ENCODE results near the gene NPIPA1. TPM values are rescaled to one million over a fixed set of nuclear protein-coding genes. Genes with fewer than 3 reads are reported as not detected.
A peak's percentile ranks its signal among the peaks of the same experiment; 100 is the strongest.
"Not testable (repeated sequence)": the region's sequence is repeated elsewhere in the genome, so short reads cannot be mapped to it uniquely, and the experiment has no call there.

NPIPA1 gene
- total and polyA plus RNA-seq, 7 experiments from 2014 or later: 1.6 to 181 (median 115) TPM

GRCh38 chr16:14930971-14931370 lies 6.3 kb upstream of the NPIPA1 start:
- H3K27me3 Mint-ChIP-seq; H3K36me3 ChIP-seq (ENCODE audit: control insufficient read depth in 2 of 3, insufficient read depth in 3 of 3, low read length in 3 of 3); H3K4me1 ChIP-seq (ENCODE audit: control insufficient read depth in 2 of 2, insufficient read depth in 2 of 2, low read length in 2 of 2); H3K36me3 Mint-ChIP-seq; ATAC-seq; H3K27ac Mint-ChIP-seq; DNase-seq; intact Hi-C loops (cut with micrococcal nuclease); H3K9me3 Mint-ChIP-seq; H3K27ac ChIP-seq (ENCODE audit: low read depth, low read length); CTCF ChIA-PET; H3K27me3 ChIP-seq (ENCODE audit: control insufficient read depth in 2 of 2, insufficient read depth in 2 of 2, low read length in 2 of 2); POLR2A ChIA-PET; H3K4me1 Mint-ChIP-seq; H3K4me3 Mint-ChIP-seq; H3K9me3 ChIP-seq (ENCODE audit: control insufficient read depth in 2 of 3, low read length in 3 of 3); H3K4me3 ChIP-seq (ENCODE audit: low read length): not testable (repeated sequence)

- H3K27me3 Mint-ChIP-seq; DNase-seq; H3K27me3 ChIP-seq (ENCODE audit: control insufficient read depth in 2 of 2, insufficient read depth in 2 of 2, low read length in 2 of 2); H3K4me3 Mint-ChIP-seq; H3K9me3 ChIP-seq (ENCODE audit: control insufficient read depth in 2 of 3, low read length in 3 of 3); POLR2A ChIA-PET; ATAC-seq; H3K36me3 Mint-ChIP-seq; H3K4me3 ChIP-seq (ENCODE audit: low read length); H3K4me1 Mint-ChIP-seq; H3K36me3 ChIP-seq (ENCODE audit: control insufficient read depth in 2 of 3, insufficient read depth in 3 of 3, low read length in 3 of 3); CTCF ChIA-PET; H3K4me1 ChIP-seq (ENCODE audit: control insufficient read depth in 2 of 2, insufficient read depth in 2 of 2, low read length in 2 of 2); H3K9me3 Mint-ChIP-seq; intact Hi-C loops (cut with micrococcal nuclease); H3K27ac Mint-ChIP-seq; H3K27ac ChIP-seq (ENCODE audit: low read depth, low read length): not testable (repeated sequence)
Measured at GRCh38 chr16:14932581-14933375, 4.5 kb upstream of the NPIPA1 start.

DNA sequence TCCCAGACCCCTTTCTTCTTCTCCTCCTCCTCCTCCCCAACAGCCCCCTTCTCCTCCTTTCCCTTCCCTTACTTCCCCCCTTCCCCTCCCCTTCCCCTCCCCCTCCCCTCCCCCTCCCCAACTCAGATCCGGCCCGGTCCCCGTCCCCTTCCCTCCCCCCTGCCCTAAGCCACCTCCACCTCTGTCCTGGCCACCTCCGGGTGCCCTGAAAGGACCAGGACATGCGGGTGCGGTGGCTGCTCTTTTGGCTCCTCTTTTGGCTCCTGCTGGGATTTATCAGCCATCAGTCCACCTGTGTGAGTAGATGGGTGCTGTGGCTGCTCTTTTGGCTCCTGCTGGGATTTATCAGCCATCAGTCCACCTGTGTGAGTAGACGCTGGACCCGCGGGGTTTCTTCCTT lies 751 bp downstream of the NPIPA1 start:
- H3K4me3 ChIP-seq (ENCODE audit: low read length); H3K9me3 Mint-ChIP-seq; H3K27me3 ChIP-seq (ENCODE audit: control insufficient read depth in 2 of 2, insufficient read depth in 2 of 2, low read length in 2 of 2); H3K27me3 Mint-ChIP-seq; H3K4me1 ChIP-seq (ENCODE audit: control insufficient read depth in 2 of 2, insufficient read depth in 2 of 2, low read length in 2 of 2); H3K27ac ChIP-seq (ENCODE audit: low read depth, low read length); H3K36me3 Mint-ChIP-seq; CTCF ChIA-PET; DNase-seq; H3K9me3 ChIP-seq (ENCODE audit: control insufficient read depth in 2 of 3, low read length in 3 of 3); H3K4me1 Mint-ChIP-seq; POLR2A ChIA-PET; H3K4me3 Mint-ChIP-seq; intact Hi-C loops (cut with micrococcal nuclease); H3K27ac Mint-ChIP-seq; H3K36me3 ChIP-seq (ENCODE audit: control insufficient read depth in 2 of 3, insufficient read depth in 3 of 3, low read length in 3 of 3); ATAC-seq: not testable (repeated sequence)

DNA sequence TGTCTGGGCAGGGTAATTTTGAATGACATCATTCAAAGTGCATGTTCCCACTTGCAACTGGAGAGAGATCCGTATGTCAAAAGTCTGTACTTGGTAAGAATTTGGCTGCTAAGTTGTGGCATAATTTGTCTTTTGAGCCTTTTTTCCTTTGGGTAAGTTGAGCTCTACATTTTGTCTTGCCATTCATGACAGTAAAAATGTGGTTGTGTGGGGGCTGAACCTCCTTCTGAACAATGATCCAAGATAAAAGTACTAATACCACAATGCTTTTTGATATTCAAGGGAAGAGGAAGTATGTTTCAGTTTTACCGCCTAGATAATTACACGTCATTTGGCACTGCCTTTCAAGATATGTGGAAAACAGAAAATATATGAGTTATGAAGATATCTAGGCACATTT lies 5.4 kb downstream of the NPIPA1 start:
- H3K4me3 ChIP-seq (ENCODE audit: low read length); ATAC-seq; H3K9me3 Mint-ChIP-seq; POLR2A ChIA-PET; H3K36me3 Mint-ChIP-seq; H3K27me3 Mint-ChIP-seq; H3K9me3 ChIP-seq (ENCODE audit: control insufficient read depth in 2 of 3, low read length in 3 of 3); H3K27ac ChIP-seq (ENCODE audit: low read depth, low read length); intact Hi-C loops (cut with micrococcal nuclease); CTCF ChIA-PET; H3K4me3 Mint-ChIP-seq; H3K27ac Mint-ChIP-seq; H3K4me1 ChIP-seq (ENCODE audit: control insufficient read depth in 2 of 2, insufficient read depth in 2 of 2, low read length in 2 of 2); H3K4me1 Mint-ChIP-seq; H3K36me3 ChIP-seq (ENCODE audit: control insufficient read depth in 2 of 3, insufficient read depth in 3 of 3, low read length in 3 of 3); H3K27me3 ChIP-seq (ENCODE audit: control insufficient read depth in 2 of 2, insufficient read depth in 2 of 2, low read length in 2 of 2): not testable (repeated sequence)
- peak in 6 of 9 donors; percentile 22 to 57 (median 26) for DNase-seq

- H3K4me3 Mint-ChIP-seq: no peak overlapping the region
- no peak overlapping the region for H3K27ac Mint-ChIP-seq
- H3K4me1 Mint-ChIP-seq: peaks cover 0 to 4% (median 0%) of the 10 kb centered on the region in 7 donors
- no peaks in the 10 kb centered on the region for H3K4me1 ChIP-seq (ENCODE audit: control insufficient read depth in 2 of 2, insufficient read depth in 2 of 2, low read length in 2 of 2)
- no peak for DNase-seq
- ChIA-PET POLR2A (no interaction called here), CTCF (no interaction called here)
- H3K27me3 ChIP-seq (ENCODE audit: control insufficient read depth in 2 of 2, insufficient read depth in 2 of 2, low read length in 2 of 2): no peaks in the 10 kb centered on the region
- intact Hi-C loops (cut with micrococcal nuclease): no loop called here
- no peak overlapping the region for H3K4me3 ChIP-seq (ENCODE audit: low read length)
- H3K9me3 Mint-ChIP-seq: no peaks in the 10 kb centered on the region
- H3K27me3 Mint-ChIP-seq: peaks cover 0 to 12% (median 0%) of the 10 kb centered on the region in 5 donors
- H3K36me3 Mint-ChIP-seq: no peaks in the 10 kb centered on the region
- no peak overlapping the region for H3K27ac ChIP-seq (ENCODE audit: low read depth, low read length)
- no peak for ATAC-seq
- no peaks in the 10 kb centered on the region for H3K36me3 ChIP-seq (ENCODE audit: control insufficient read depth in 2 of 3, insufficient read depth in 3 of 3, low read length in 3 of 3)
- H3K9me3 ChIP-seq (ENCODE audit: control insufficient read depth in 2 of 3, low read length in 3 of 3): no peaks in the 10 kb centered on the region
Measured at GRCh38 chr16:14955546-14956231, 18.4 kb downstream of the NPIPA1 start.

DNA sequence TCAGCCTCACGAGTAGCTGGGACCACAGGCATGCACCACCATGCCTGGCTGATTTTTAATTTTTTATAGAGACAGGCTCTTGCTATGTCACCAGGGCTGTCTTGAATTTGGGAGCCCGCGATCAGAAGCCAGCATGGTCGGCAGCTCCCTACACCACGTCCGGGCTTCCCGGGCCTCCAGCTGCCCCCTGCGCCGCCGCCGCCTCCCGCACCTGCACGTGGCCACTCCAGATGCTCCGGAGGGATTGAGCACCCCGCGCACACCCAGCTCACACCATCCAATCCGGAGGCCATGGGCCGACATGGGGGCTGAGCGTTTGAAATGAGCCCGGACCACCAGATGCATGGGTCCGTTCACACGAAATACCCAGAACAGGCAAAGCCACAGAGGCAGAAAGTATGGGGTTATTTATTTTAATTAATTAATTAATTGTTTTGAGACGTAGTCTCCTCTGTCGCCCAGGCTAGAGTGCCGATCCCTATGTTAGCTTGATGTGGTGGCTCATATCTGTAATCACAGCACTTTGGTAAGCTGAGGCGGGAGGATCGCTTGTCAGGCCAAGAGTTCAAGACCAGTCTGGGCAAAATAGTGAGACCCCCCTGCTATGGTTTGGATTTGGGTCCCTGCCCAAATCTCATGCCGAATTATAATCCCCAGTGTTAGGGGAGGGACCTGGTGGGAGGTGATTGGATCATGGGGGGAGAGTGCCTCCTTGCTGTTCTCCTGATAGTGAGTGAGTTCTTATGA lies 20.5 kb downstream of the NPIPA1 start:
- H3K27me3 ChIP-seq (ENCODE audit: control insufficient read depth in 2 of 2, insufficient read depth in 2 of 2, low read length in 2 of 2): no peaks in the 10 kb centered on the region
- CTCF ChIA-PET: no interaction called here
- no peaks in the 10 kb centered on the region for H3K9me3 ChIP-seq (ENCODE audit: control insufficient read depth in 2 of 3, low read length in 3 of 3)
- ATAC-seq: no peak
- no peaks in the 10 kb centered on the region for H3K4me1 ChIP-seq (ENCODE audit: control insufficient read depth in 2 of 2, insufficient read depth in 2 of 2, low read length in 2 of 2)
- no peak overlapping the region for H3K27ac ChIP-seq (ENCODE audit: low read depth, low read length)
- Mint-ChIP-seq H3K36me3 (peaks cover 0 to 2% (median 0%) of the 10 kb centered on the region in 5 donors), H3K27ac (no peak overlapping the region), H3K9me3 (peaks cover 0 to 2% (median under 1%) of the 10 kb centered on the region in 11 donors), H3K27me3 (peaks cover 0 to 13% (median 2%) of the 10 kb centered on the region in 5 donors), H3K4me3 (no peak overlapping the region), H3K4me1 (peaks cover 0 to 4% (median 0%) of the 10 kb centered on the region in 7 donors)
- no peaks in the 10 kb centered on the region for H3K36me3 ChIP-seq (ENCODE audit: control insufficient read depth in 2 of 3, insufficient read depth in 3 of 3, low read length in 3 of 3)
- POLR2A ChIA-PET: no interaction called here
- no peak for DNase-seq
- intact Hi-C loops (cut with micrococcal nuclease): no loop called here
- H3K4me3 ChIP-seq (ENCODE audit: low read length): no peak overlapping the region
